HTR-8/SVneo (cell line): ENCODE results near the gene PIP4K2B.

Source experiments
- DNase-seq: peaks from one replicate; pipeline ENCODE4 v3.0.0; 2011; ENCODE audit warnings: low spot score, mixed read lengths; ENCODE audit not compliant: insufficient read length
- FAIRE-seq: peaks from 2 replicates; lab custom pipeline; 2011; peaks lifted over from hg19 to GRCh38; lab: Jason Lieb, UNC

PIP4K2B gene

GRCh38 chr17:38783227-38783626 lies 16.1 kb downstream of the PIP4K2B start:
- DNase-seq (no peak), FAIRE-seq (no peak)

- FAIRE-seq, result no peak
Observed at GRCh38 chr17:38779965-38780752, 19.2 kb downstream of the PIP4K2B start.

GRCh38 chr17:38777641-38778250 lies 21.6 kb downstream of the PIP4K2B start:
- FAIRE-seq, result no peak
- no peak for DNase-seq

More at GRCh38 chr17:38779965-38780752, 19.2 kb downstream of the PIP4K2B start:
- DNase-seq, result no peak

GRCh38 chr17:38773258-38773657 lies 26.1 kb downstream of the PIP4K2B start:
- DNase-seq (no peak), FAIRE-seq (no peak)

- no peak for FAIRE-seq
Observed at GRCh38 chr17:38768417-38768816, 30.9 kb downstream of the PIP4K2B start.

GRCh38 chr17:38766341-38766740 lies 33.0 kb downstream of the PIP4K2B start:
- DNase-seq (no peak), FAIRE-seq (no peak)

More at GRCh38 chr17:38768417-38768816, 30.9 kb downstream of the PIP4K2B start:
- no peak for DNase-seq

GRCh38 chr17:38762231-38762630 lies 37.1 kb downstream of the PIP4K2B start:
- FAIRE-seq (no peak), DNase-seq (no peak)

- FAIRE-seq, result no peak
Observed at GRCh38 chr17:38761612-38762011, 37.7 kb downstream of the PIP4K2B start.

GRCh38 chr17:38753071-38753506 lies 46.3 kb downstream of the PIP4K2B start:
- FAIRE-seq, result no peak
- DNase-seq, result no peak

More at GRCh38 chr17:38761612-38762011, 37.7 kb downstream of the PIP4K2B start:
- no peak for DNase-seq

GRCh38 chr17:38752308-38753070 lies 46.9 kb downstream of the PIP4K2B start, which contains the start of gene PSMB3:
Gene PSMB3, plus strand, starts transcription at chr17:38752741. Its CDS starts 86 bp downstream, at chr17:38752827.
- peak; percentile 100 for DNase-seq
- no peak for FAIRE-seq

- no peak for FAIRE-seq
- peak; percentile 89 for DNase-seq
Observed at GRCh38 chr17:38751808-38752307, 47.5 kb downstream of the PIP4K2B start.

- FAIRE-seq (no peak), DNase-seq (no peak)
Observed at GRCh38 chr17:38751144-38751807, 48.1 kb downstream of the PIP4K2B start.

- FAIRE-seq (no peak), DNase-seq (no peak)
Observed at GRCh38 chr17:38750312-38751121, 48.8 kb downstream of the PIP4K2B start.

GRCh38 chr17:38750044-38750311 lies 49.4 kb downstream of the PIP4K2B start:
- no peak for FAIRE-seq
- no peak for DNase-seq

GRCh38 chr17:38749223-38750043 lies 49.9 kb downstream of the PIP4K2B start:
- no peak for FAIRE-seq
- DNase-seq, result peak; percentile 84

GRCh38 chr17:38748892-38749222 lies 50.5 kb downstream of the PIP4K2B start:
- DNase-seq, result no peak
- FAIRE-seq, result no peak

- peak; percentile 89 for DNase-seq
- no peak for FAIRE-seq
Observed at GRCh38 chr17:38748149-38748891, 51.0 kb downstream of the PIP4K2B start, which contains the start of gene PCGF2. Gene PCGF2, minus strand, starts transcription at chr17:38748336. Its CDS starts 7,934 bp downstream, at chr17:38740402.
